T-helper 2 cell (primary cell): ENCODE measurements around the gene PRKRA.
"Not testable (repeated sequence)": the region's sequence is repeated elsewhere in the genome, so short reads cannot be mapped to it uniquely, and the experiment has no call there.

Experiments used
- DNase-seq, 5 experiments: peaks; one replicate each; pipeline versions ENCODE4 v3.0.0 to v3.0.0-alpha.2; 2012 to 2022

The PRKRA gene

GRCh38 chr2:178457390-178457886, 6.5 kb upstream of the PRKRA start:
- DNase-seq, result no peak

- no peak for DNase-seq
These were observed 5.0 kb upstream of the PRKRA start for GRCh38 chr2:178455947-178456346.

GRCh38 chr2:178452870-178453269, 1.9 kb upstream of the PRKRA start:
- no peak for DNase-seq

- DNase-seq, result no peak
These were observed 1.4 kb upstream of the PRKRA start for GRCh38 chr2:178452334-178452733.

DNA sequence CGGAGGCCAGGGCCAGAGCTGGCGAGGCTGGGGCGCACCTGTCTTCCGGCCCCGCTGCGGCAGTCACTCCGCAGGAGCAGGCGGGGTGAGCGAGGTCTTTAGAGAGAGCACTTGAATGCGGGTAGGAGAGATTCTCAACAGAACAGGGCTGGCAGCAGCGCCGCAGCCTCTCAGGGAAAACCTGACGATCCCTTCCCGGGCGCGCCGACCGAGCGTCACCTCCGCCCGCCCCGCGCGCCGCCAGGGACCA, 526 bp downstream of the PRKRA start:
- peak in 3 of 5 experiments; percentile 72 to 86 (median 78) for DNase-seq

DNA sequence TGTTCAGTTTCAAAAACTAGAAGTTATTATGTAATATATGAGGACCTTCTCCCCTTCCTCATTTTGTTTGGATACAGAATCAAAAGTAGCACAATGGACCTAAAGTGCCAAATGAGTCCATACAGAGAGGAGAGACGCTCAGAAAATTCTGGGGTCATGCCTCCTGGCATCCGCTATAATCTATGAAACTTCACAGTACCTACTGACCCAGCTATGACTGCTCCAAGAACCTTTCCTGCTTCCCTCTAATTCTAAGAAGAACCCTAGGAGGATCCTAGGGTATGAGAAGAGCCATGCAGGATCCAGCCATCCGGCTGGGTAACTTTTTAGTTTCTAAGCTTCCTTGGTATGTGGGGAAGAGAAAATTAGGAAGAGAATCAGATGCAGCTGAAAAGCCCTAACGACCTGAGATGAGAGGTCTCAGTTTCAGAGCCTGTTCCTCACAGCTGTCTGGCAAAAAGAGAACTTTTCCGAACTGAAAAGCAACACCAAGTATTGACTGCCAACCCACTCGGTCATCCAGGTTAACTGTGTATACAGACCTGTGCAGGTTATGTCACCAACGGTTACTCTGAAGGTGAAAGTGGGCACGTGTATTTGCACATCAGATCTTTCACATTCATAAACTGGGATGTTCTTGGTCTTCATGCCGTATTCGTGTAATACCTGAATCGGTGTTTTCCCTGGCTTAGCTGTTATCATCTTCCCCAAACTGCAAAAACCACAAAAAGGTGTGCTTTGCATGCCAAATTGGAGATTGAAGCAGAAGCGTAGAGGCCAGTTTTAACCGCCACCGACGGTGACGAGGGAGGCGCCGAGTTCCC, 1.1 kb downstream of the PRKRA start:
- DNase-seq, result no peak

DNA sequence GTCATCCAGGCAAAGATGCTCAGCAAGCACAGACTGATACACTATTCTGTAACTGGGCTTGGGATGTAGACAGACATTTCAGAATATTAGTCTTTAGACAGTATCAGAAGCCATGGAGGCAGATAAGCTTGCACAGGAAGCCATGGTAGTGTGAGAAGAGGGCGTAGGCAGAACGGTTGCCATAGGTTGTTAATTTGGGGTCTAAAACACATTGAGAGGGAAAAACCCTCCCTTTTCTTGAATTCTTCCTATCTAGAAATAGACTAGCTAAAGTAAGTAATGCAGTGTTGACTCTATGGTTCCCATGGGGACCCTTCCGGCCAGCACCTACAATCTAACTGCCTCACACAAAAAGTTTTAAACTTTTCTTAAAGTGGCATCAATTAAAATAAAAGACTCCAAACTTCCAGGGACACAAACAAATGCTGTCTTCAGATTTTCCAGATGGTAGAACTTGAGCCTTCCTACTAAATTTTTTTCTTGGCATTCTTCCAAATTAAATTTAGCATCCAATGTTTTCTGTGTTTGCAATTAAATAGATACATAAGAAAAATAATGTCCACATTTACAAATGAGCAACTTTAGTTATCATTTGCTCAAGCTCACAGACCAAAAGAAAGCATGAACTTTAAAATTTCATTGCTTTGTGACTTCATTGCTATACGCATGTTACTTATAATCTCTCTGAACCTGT, 1.9 kb downstream of the PRKRA start:
- peak in 2 of 5 experiments; percentile 8 to 21 for DNase-seq

DNA sequence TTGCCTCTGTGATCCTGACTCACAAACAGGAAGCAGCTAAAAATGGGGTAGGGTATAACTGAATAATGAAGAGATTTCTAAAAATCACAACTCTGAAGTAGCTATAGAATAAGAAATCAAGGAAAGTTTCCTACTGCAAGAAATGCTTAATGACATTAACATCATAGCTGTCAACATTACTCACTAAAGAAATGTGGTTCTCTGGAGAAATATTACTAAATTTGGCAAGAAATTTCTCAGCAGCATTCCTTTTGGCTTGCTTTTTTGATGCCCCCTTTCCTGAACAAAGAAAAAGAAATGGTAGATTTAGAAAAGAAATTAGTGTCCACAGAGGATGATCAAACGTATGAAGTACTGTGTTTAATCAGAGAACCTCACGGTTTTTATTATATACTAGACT, 9.5 kb downstream of the PRKRA start:
- no peak for DNase-seq

- no peak for DNase-seq
These were observed 14.3 kb downstream of the PRKRA start for GRCh38 chr2:178436662-178437061.

DNA sequence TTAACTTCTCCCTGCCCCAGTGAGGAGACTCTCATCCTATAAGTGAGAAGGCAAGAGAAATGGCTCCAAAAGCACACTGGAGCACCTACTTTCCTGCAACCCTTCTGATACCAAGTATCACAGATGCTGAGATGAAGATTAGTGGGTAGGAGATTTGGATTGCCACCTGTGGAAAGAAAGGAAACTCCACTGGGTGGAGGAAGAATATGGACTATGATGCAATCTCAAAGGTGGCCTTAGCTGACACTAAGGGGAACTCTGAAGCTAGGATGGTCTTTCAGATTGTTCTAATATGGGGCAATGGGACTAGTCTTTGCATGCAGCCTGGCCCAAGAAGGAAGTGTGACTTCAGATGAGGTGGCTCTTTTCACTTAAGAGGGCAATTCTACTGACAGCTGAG, 21.6 kb downstream of the PRKRA start:
- no peak for DNase-seq

- DNase-seq, result no peak
These were observed 22.6 kb downstream of the PRKRA start for GRCh38 chr2:178428396-178428806.

- no peak for DNase-seq
These were observed 23.5 kb downstream of the PRKRA start for GRCh38 chr2:178427458-178427857.

- DNase-seq, result no peak
These were observed 24.6 kb downstream of the PRKRA start for GRCh38 chr2:178426388-178426787.

DNA sequence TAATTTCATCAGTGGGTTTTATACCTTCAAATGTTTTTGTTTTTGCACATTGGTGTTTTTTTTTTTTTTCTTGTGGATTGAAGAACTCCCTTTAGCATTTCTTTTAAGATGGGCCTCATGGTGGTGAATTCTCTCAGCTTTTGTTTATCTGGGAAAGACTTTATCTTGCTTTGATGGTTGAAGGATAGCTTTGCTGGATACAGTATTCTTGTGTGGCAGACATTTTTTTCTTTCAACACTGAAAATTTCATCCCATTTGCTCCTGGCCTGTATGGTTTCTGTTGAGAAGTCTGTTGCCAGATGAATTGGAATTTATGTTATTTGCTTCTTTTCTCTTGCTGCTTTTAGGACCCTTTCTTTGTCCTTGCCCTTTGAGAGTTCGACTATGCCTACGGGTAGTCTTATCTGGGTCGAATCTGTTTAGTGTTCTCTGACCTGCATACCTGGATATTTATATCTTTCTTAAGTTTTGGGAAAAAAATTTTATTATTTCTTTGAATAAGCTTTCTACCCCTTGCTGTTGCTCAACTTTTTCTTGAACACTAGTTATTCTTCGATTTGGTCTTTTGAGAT, 25.6 kb downstream of the PRKRA start:
- DNase-seq, result no peak

DNA sequence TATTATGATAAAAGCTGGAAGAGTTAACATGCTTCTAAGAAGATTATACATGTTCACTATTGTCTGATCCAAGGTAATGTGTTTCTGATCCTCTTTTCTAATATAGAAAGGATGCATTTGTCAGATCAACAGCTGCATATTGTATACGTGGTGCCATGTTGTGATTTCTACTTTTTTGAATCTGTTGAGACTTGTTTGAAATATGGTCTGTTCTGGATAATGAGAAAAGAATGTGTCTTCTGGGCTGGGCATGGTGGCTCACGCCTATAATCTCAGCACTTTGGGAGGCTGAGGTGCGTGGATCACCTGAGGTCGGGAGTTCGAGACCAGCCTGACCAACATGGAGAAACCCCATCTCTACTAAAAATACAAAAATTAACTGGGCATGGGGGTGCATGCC, 27.2 kb downstream of the PRKRA start:
- not testable (repeated sequence) for DNase-seq

- DNase-seq, result no peak
These were observed 28.9 kb downstream of the PRKRA start for GRCh38 chr2:178422097-178422496.

GRCh38 chr2:178420463-178420999, 30.4 kb downstream of the PRKRA start:
- no peak for DNase-seq

GRCh38 chr2:178419123-178419522, 31.9 kb downstream of the PRKRA start:
- peak in 1 of 5 experiments; percentile 50 for DNase-seq

GRCh38 chr2:178418426-178418825, 32.5 kb downstream of the PRKRA start:
- no peak for DNase-seq

GRCh38 chr2:178417916-178418315, 33.1 kb downstream of the PRKRA start:
- DNase-seq, result no peak

DNA sequence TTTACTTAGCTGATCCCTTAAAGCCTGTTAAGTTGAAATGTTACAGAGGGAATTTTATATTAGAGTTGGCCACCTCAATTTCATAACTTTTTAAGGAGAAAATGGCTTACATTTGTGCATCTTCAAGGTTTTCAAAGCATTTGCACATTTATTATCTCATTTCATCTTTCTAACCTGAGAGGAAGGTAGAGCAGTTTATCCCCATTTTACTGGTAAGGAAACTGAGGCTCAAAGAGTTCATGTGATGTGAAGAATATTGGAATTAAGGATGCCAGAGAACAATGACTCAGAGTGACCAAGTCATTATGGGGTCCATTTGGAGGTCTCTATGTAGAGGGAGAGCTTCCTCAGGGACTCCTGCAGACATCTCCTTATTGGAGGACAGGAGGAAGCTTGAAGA, 35.0 kb downstream of the PRKRA start:
- no peak for DNase-seq

DNA sequence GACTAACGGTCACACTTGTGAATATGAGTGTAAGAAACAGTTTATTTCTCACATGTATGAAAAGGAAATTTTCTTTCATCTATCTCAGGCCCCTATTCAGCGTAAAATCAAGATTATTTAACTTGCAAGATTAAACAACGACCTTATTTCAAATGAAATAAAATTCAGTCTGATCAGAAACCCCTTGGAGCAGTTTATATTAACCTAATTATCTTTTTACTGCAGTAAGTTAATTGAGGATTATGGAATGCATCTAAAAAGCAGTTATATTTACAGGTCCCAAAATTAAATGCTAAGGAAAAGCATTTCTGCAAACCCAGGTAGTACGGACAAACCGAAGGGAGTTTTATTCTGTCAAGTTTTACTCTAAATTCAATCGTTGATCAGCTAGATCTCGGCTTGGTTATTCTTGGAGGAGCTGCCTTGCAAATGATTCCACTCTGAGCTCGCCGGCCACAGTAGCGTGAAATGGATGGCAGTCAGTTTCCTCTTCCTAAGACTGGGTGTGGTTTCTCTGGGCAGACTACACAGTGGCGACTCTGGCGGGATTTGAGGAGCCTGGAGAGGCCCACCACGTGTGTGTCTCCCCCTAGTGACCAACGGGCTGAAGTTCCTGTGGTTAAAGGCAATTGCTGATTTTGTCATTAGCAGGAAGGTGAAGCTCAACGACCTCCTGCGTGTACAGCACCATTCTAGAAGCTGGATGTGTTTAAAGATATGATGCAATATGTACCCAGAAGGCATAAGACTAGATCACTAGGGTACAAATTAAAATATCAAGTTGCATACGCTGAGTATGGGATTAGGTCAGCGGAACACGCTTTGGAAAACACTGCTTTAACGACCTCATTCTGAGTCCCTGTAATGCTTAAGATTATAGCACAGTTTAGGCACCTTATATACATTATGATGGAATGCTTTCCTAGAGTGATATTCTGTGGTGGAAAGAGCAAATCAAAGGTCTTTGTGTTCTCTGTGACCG, 36.4 kb downstream of the PRKRA start:
- DNase-seq, result peak; percentile 41 to 94 (median 64)
